Measurements from ENCODE around the gene ADAMTS8. TPM values are rescaled to one million over a fixed set of nuclear protein-coding genes. Genes with fewer than 3 reads are reported as not detected.

The ADAMTS8 gene
- total RNA-seq, 1 experiment from 2014 or later = 0.07 TPM

GRCh38 chr11:130413405-130414106 lies 14.9 kb downstream of the ADAMTS8 start:
- H3K4me3 ChIP-seq (replicated peaks in 1 of 2; ENCODE audit: low read depth in 1 of 2, low read length in 2 of 2) = no peak overlapping the region
- BruUV-seq (replicated peaks) = no TSS peak
- TF ChIP-seq RAD21 (IDR thresholded peaks at IDR 0.05; ENCODE audit: low read depth) (no peak), YY1 (IDR thresholded peaks at IDR 0.05; ENCODE audit: extremely low read depth, insufficient replicate concordance, low read depth, low read length) (no peak), ZFX (IDR thresholded peaks at IDR 0.05) (no peak), FOSL1 (IDR thresholded peaks at IDR 0.05; ENCODE audit: low read depth) (no peak), POLR2AphosphoS5 (IDR thresholded peaks at IDR 0.05; ENCODE audit: low read depth, low read length) (no peak), CBX3 (IDR thresholded peaks at IDR 0.05; ENCODE audit: low read depth) (no peak), CEBPB (IDR thresholded peaks at IDR 0.05; ENCODE audit: low read depth) (no peak), SP1 (IDR thresholded peaks at IDR 0.05; ENCODE audit: low read depth) (no peak), EGR1 (IDR thresholded peaks at IDR 0.05; ENCODE audit: low read depth) (no peak), JUND (IDR thresholded peaks at IDR 0.05) (no peak), MAX (IDR thresholded peaks at IDR 0.05) (no peak), EZH2phosphoT487 (IDR thresholded peaks at IDR 0.05; ENCODE audit: borderline replicate concordance) (no peak), ZBTB33 (IDR thresholded peaks at IDR 0.05; ENCODE audit: extremely low read depth, insufficient replicate concordance, low read length) (no peak), TCF7L2 (IDR thresholded peaks at IDR 0.05; ENCODE audit: borderline replicate concordance, extremely low read depth, insufficient read depth, insufficient read length) (no peak), EZH2 (IDR thresholded peaks at IDR 0.05) (no peak), SRF (IDR thresholded peaks at IDR 0.05; ENCODE audit: low read depth) (no peak)
- TF ChIP-seq, protein P1, sequence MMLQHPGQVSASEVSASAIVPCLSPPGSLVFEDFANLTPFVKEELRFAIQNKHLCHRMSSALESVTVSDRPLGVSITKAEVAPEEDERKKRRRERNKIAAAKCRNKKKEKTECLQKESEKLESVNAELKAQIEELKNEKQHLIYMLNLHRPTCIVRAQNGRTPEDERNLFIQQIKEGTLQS (IDR thresholded peaks at IDR 0.05) = no peak
- TF ChIP-seq, protein P2, sequence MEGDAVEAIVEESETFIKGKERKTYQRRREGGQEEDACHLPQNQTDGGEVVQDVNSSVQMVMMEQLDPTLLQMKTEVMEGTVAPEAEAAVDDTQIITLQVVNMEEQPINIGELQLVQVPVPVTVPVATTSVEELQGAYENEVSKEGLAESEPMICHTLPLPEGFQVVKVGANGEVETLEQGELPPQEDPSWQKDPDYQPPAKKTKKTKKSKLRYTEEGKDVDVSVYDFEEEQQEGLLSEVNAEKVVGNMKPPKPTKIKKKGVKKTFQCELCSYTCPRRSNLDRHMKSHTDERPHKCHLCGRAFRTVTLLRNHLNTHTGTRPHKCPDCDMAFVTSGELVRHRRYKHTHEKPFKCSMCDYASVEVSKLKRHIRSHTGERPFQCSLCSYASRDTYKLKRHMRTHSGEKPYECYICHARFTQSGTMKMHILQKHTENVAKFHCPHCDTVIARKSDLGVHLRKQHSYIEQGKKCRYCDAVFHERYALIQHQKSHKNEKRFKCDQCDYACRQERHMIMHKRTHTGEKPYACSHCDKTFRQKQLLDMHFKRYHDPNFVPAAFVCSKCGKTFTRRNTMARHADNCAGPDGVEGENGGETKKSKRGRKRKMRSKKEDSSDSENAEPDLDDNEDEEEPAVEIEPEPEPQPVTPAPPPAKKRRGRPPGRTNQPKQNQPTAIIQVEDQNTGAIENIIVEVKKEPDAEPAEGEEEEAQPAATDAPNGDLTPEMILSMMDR (IDR thresholded peaks at IDR 0.05 in 2 of 3, conservative IDR thresholded peaks at IDR 0.05 in 1 of 3; ENCODE audit: borderline replicate concordance in 1 of 3, insufficient read depth in 1 of 3, low read depth in 2 of 3, low read length in 2 of 3) = no peak
- TF ChIP-seq, protein P3, sequence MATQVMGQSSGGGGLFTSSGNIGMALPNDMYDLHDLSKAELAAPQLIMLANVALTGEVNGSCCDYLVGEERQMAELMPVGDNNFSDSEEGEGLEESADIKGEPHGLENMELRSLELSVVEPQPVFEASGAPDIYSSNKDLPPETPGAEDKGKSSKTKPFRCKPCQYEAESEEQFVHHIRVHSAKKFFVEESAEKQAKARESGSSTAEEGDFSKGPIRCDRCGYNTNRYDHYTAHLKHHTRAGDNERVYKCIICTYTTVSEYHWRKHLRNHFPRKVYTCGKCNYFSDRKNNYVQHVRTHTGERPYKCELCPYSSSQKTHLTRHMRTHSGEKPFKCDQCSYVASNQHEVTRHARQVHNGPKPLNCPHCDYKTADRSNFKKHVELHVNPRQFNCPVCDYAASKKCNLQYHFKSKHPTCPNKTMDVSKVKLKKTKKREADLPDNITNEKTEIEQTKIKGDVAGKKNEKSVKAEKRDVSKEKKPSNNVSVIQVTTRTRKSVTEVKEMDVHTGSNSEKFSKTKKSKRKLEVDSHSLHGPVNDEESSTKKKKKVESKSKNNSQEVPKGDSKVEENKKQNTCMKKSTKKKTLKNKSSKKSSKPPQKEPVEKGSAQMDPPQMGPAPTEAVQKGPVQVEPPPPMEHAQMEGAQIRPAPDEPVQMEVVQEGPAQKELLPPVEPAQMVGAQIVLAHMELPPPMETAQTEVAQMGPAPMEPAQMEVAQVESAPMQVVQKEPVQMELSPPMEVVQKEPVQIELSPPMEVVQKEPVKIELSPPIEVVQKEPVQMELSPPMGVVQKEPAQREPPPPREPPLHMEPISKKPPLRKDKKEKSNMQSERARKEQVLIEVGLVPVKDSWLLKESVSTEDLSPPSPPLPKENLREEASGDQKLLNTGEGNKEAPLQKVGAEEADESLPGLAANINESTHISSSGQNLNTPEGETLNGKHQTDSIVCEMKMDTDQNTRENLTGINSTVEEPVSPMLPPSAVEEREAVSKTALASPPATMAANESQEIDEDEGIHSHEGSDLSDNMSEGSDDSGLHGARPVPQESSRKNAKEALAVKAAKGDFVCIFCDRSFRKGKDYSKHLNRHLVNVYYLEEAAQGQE (IDR thresholded peaks at IDR 0.05; ENCODE audit: low read depth) = no peak
- H3K79me2 ChIP-seq (ENCODE audit: insufficient read depth, low read length) = no peaks in the 10 kb centered on the region
- CTCF ChIA-PET = interaction anchor here (0.7 kb wide), 1 partner anchor 430 kb away, joined by 3 read pairs; no protein-coding TSS in a partner anchor
- H3K9me2 ChIP-seq (ENCODE audit: insufficient read depth) = no peaks in the 10 kb centered on the region
- H2AFZ ChIP-seq (ENCODE audit: low read depth, low read length, poor library complexity, severe bottlenecking) = no peak overlapping the region
- RAD21 ChIA-PET (ENCODE audit: low non-redundant PET in 1 of 2, low total read pairs in 2 of 2, uncharacterized antibody in 2 of 2, unreplicated experiment in 2 of 2) = no interaction called here
- H3K36me3 ChIP-seq (ENCODE audit: control insufficient read depth in 1 of 2, insufficient read depth in 2 of 2, low read length in 2 of 2) = no peaks in the 10 kb centered on the region
- intact Hi-C loops (cut with micrococcal nuclease) = no loop called here
- no peak for DNase-seq (ENCODE audit: low read depth, low spot score)
- H3K4me2 ChIP-seq (ENCODE audit: low read length) = no peak overlapping the region
- H3K27me3 ChIP-seq (ENCODE audit: insufficient read depth, low read length) = peaks cover 12% of the 10 kb centered on the region; the same call in 1 of the 2 replicates
- no peaks in the 10 kb centered on the region for H3K4me1 ChIP-seq (ENCODE audit: control insufficient read depth in 1 of 2, insufficient read depth in 2 of 2, low read length in 2 of 2)
- no peaks in the 10 kb centered on the region for H4K20me1 ChIP-seq (ENCODE audit: insufficient read depth)
- H3K9ac ChIP-seq (ENCODE audit: low read length) = no peak overlapping the region
- no peak overlapping the region for H3K27ac ChIP-seq (ENCODE audit: low read depth, low read length)
- POLR2A ChIA-PET = no interaction called here
- ATAC-seq = no peak
- no peaks in the 10 kb centered on the region for H3K9me3 ChIP-seq (ENCODE audit: control insufficient read depth in 1 of 2, insufficient read depth in 1 of 2, low read depth in 1 of 2, low read length in 2 of 2)

All from HCT116 (cell line).